Cardiac muscle cell (in vitro differentiated cells and primary cell): ENCODE data around the gene RPA3. TPM values are rescaled to one million over a fixed set of nuclear protein-coding genes. Genes with fewer than 3 reads are reported as not detected.

Experiments used
- DNase-seq, 2 donors: peaks; one replicate each; pipeline versions ENCODE4 v3.0.0 to v3.0.0-alpha.2; 2010 to 2017; ENCODE audit warnings: low read depth in 1 of 2, low spot score in 1 of 2
- H3K27ac ChIP-seq: fragments of 200-600 bp; sonication (generic); 2 replicates; pipeline ENCODE4 v1.5.1; 2016
- H3K27me3 ChIP-seq: fragments of 200-600 bp; sonication (generic); 2 replicates; pipeline ENCODE4 v1.6.0; 2016; ENCODE audit warnings: control low read depth
- H3K36me3 ChIP-seq: fragments of 200-600 bp; sonication (generic); 2 replicates; pipeline ENCODE4 v1.5.1; 2016; ENCODE audit warnings: control low read depth
- H3K4me1 ChIP-seq: fragments of 200-600 bp; sonication (generic); 2 replicates; pipeline ENCODE4 v1.8.1; 2017; ENCODE audit warnings: low read depth, mild to moderate bottlenecking, mixed run types
- H3K4me3 ChIP-seq: fragments of 200-600 bp; sonication (generic); 2 replicates; pipeline ENCODE4 v1.5.1; 2016; ENCODE audit warnings: mild to moderate bottlenecking
- H3K9me3 ChIP-seq: fragments of 200-600 bp; sonication (generic); 2 replicates; pipeline ENCODE4 v1.5.1; 2017; ENCODE audit warnings: low read depth, mild to moderate bottlenecking, control low read depth
- CTCF ChIP-seq: IDR thresholded peaks from 2 replicates; pipeline ENCODE4 v1.5.1; 2012; ENCODE audit warnings: low read depth, mild to moderate bottlenecking, low read length
- polyA plus RNA-seq: library from polyadenylated mRNA; unstranded; fragments of >200 nt; fragmentation: Nextera tagmentation; extraction: Ambion mirVana; gene quantifications from 2 replicates; pipeline ENCODE4 v1.2.1, GENCODE V29; 2016
- total RNA-seq: library from RNA; depleted of rRNA; stranded (reverse); fragments of >200 nt; gene quantifications from 2 replicates; pipeline ENCODE4 v1.2.3, GENCODE V29; 2016

RPA3 gene
- total and polyA plus RNA-seq, 2 experiments from 2014 or later, result 16.6 to 75.8 TPM

- Histone ChIP-seq H3K27ac (no peak overlapping the region), H3K4me3 (no peak overlapping the region), H3K4me1 (no peaks in the 10 kb centered on the region), H3K27me3 (no peaks in the 10 kb centered on the region), H3K9me3 (no peaks in the 10 kb centered on the region), H3K36me3 (no peaks in the 10 kb centered on the region)
- TF ChIP-seq CTCF, result no peak
- DNase-seq, result no peak
Measured at GRCh38 chr7:7673240-7673550, 45.2 kb downstream of the RPA3 start.

- no peak for TF ChIP-seq CTCF
- H3K27me3 ChIP-seq, result no peaks in the 10 kb centered on the region
- no peak overlapping the region for H3K27ac ChIP-seq
- H3K36me3 ChIP-seq, result no peaks in the 10 kb centered on the region
- no peaks in the 10 kb centered on the region for H3K4me1 ChIP-seq
- H3K9me3 ChIP-seq, result no peaks in the 10 kb centered on the region
- no peak overlapping the region for H3K4me3 ChIP-seq
- DNase-seq, result no peak
Measured at GRCh38 chr7:7672545-7673239, 45.7 kb downstream of the RPA3 start.

GRCh38 chr7:7671361-7671760 is 47.0 kb downstream of the RPA3 start:
- no peaks in the 10 kb centered on the region for H3K4me1 ChIP-seq
- H3K36me3 ChIP-seq, result no peaks in the 10 kb centered on the region
- no peak for DNase-seq
- no peaks in the 10 kb centered on the region for H3K9me3 ChIP-seq
- no peak overlapping the region for H3K4me3 ChIP-seq
- no peak for TF ChIP-seq CTCF
- no peaks in the 10 kb centered on the region for H3K27me3 ChIP-seq
- H3K27ac ChIP-seq, result no peak overlapping the region

- H3K4me3 ChIP-seq, result no peak overlapping the region
- no peaks in the 10 kb centered on the region for H3K9me3 ChIP-seq
- H3K36me3 ChIP-seq, result no peaks in the 10 kb centered on the region
- H3K27me3 ChIP-seq, result no peaks in the 10 kb centered on the region
- no peak for TF ChIP-seq CTCF
- DNase-seq, result no peak
- no peak overlapping the region for H3K27ac ChIP-seq
- no peaks in the 10 kb centered on the region for H3K4me1 ChIP-seq
Measured at GRCh38 chr7:7670490-7670889, 47.9 kb downstream of the RPA3 start.

- DNase-seq, result no peak
- H3K36me3 ChIP-seq, result no peaks in the 10 kb centered on the region
- H3K9me3 ChIP-seq, result no peaks in the 10 kb centered on the region
- TF ChIP-seq CTCF, result no peak
- peaks cover 5% of the 10 kb centered on the region for H3K4me1 ChIP-seq
- no peaks in the 10 kb centered on the region for H3K27me3 ChIP-seq
- no peak overlapping the region for H3K27ac ChIP-seq
- H3K4me3 ChIP-seq, result no peak overlapping the region
Measured at GRCh38 chr7:7668706-7669105, 49.7 kb downstream of the RPA3 start.
